GM04504 (cell line): ENCODE results near the gene KIFAP3.
"Not testable (repeated sequence)": the region's sequence is repeated elsewhere in the genome, so short reads cannot be mapped to it uniquely, and the experiment has no call there.

Experiments used
- DNase-seq: peaks from one replicate; pipeline ENCODE4 v3.0.0-alpha.2; 2012; ENCODE audit warnings: low read depth

Gene KIFAP3

DNA sequence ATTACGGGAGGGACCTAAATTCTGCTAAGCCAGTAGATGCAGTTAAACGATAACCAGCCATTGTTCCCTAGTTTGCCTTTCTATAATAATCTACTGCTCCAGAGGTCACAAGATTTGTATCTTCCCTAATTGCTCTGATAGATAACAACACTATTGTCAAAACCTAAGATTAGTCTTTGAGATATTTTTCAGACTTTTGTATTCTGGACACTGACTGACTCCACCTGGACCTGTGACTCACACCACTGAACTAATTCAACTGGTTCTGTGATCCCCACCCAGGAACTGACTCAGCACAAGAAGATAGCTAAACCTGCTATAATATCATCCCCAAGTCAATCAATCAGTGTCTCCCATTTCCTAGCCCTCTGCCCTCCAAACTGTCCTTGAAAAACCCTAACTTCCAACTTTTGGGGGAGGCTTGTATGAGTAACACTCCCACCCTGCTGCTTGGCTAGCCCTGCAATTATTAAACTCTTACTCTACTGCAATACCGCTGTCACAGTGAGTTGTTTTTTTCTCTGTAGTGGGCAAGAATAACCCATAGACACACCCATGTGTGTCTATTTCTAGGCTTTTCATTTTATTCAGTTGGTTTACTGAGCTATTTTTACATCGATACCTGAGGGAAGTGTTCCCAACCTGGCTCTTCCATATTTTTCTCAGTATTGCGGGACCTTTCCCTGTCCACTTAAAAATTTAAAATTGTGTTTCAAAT, 11.2 kb downstream of the KIFAP3 start:
- no peak for DNase-seq

DNA sequence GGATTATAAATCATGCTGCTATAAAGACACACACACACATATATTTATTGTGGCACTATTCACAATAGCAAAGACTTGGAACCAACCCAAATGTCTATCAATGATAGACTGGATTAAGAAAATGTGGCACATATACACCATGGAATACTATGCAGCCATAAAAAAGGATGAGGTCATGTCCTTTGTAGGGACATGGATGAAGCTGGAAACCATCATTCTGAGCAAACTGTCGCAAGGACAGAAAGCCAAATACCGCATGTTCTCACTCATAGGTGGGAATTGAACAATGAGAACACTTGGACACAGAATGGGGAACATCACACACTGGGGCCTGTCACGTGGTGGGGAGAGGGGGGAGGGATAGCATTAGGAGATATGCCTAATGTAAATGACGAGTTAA, 12.8 kb downstream of the KIFAP3 start:
- not testable (repeated sequence) for DNase-seq

DNA sequence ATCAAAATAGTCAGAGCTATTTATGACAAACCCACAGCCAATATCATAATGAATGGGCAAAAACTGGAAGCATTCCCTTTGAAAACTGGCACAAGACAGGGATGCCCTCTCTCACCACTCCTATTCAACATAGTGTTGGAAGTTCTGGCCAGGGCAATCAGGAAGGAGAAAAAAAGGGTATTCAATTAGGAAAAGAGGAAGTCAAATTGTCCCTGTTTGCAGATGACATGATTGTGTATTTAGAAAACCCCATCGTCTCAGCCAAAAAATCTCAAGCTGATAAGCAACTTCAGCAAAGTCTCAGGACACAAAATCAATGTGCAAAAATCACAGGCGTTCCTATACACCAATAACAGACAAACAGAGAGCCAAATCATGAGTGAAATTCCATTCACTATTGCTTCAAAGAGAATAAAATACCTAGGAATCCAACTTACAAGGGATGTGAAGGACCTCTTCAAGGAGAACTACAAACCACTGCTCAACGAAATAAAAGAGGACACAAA, 14.4 kb downstream of the KIFAP3 start:
- not testable (repeated sequence) for DNase-seq

DNA sequence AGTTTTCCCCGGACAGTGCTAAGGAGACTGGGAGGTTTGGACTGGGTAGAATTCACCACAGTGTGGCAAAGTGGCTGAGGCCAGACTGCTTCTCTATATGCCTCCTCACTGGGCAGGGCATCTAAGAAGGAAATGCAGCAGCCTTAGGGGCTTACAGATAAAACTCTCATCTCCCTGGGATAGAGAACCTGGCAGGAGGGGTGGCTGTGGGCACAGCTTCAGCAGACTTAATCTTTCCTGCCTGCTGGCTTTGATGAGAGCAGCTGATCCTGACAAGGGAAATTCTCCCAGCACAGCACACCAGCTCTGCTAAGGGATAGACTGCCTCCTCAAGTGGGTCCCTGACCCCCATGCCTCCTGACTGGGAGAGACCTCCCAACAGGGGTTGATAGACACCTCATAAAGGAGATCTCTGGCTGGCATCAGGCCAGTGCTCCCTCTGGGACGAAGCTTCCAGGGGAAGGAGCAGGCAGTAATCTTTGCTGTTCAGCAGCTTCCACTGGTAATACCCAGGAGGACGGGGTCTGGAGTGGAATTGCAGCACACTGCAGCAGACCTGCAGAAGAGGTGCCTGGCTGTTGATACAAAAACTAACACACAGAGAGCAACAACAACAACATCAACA, 25.2 kb downstream of the KIFAP3 start:
- no peak for DNase-seq

DNA sequence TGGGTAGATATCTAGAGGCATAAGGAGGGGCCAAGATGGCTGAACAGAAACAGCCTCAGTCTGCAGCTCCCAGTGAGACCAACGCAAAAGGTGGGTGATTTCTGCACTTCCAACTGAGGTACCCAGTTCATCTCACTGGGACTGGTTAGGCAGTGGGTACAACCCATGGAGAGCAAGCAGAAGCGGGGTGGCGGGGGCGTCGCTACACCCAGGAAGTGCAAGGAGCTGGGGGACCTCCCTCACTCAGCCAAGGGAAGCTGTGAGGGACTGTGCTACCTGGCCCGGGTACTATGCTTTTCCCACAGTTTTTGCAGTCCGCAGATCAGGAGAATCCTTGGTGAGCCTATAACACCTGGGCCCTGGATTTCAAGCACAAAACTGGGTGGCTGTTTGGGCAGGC, 26.0 kb downstream of the KIFAP3 start:
- DNase-seq = no peak

DNA sequence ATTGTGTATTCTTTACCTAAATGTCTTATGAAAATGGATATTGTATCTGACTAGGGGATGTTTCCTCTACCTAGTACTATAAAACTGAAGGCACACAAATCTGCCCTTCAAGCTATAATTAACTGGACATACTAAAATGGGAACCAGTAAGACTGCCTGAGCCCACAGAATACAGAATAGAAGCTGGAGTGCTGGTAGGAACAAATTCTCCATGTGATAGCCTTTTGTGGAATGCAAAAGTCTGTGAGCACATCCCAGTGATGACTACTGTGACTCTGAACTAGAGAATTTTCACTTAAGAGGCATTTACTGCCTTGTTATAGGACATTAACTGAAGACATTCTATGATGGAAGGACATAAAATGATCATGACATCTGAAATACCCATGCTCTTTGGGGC, 30.3 kb downstream of the KIFAP3 start:
- peak; percentile 8 for DNase-seq

DNA sequence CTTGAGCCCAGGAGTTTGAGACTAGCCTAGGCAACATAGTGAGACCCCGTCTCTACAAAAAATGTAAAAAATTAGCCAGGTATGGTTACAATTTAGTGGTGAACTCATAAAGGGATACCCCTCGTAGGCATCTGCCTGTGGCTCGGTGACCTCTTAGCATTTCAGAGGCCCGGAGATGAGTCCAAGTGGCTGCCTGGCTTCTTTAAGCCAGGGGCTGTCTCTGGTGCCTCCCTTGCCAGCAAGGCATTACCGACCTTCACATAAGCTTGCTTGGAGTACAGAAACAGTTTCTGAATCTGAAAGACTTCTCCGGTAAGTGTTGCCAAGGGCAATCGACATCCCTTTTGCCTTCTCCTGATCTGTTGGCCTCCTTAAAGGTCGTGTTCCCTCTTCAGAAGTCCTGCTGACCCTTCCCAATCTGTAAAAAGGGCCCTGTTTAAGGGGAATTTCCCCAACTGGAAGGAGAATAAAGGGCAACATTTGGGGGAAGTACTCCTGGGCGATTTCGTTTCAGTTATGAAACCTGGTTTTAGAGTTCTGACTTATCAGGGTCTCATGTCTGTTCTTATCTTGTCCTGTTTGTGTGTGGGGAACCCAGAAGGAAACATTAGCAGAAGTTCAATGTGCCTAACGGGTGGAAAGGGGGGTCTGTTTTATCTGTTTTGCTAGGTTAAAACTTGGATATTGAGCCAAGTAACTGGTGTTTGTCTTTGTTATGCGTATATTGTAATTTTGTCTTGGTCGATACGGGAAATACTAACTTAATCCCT, 32.9 kb downstream of the KIFAP3 start:
- no peak for DNase-seq

DNA sequence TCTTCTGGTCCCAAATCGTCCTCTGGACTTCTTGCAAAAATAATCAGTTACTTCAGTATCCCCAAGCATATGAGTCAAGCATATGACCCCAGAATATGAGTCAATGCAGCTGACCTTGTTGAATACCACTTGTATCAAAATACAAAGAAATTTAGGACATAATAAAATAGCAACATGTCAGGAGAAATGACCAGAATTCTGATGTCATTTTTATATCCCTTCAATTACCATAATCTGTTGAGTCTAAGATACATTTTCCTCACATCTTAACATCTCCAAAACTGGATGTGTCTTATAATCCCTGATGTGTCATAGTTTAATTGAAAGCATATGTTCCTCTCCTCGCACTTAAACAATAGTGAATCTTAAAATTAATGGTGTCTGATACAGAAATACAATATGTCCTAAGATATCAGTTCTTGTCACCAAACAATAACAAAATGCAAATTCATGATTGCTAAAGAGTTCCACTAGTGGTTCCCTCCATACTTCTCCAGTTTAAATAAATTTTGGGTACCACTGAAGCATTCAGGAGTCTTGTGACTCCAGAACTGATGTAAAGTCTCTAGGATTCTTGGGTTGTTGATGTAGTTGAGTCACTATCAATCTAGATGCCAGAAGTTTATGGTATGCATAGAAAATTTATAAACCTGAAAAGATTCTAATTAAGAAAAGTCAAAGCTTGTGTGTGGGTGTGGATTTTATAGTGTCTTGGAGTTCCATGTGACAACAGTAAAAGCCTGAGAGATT, 41.8 kb downstream of the KIFAP3 start:
- DNase-seq = peak; percentile 42

DNA sequence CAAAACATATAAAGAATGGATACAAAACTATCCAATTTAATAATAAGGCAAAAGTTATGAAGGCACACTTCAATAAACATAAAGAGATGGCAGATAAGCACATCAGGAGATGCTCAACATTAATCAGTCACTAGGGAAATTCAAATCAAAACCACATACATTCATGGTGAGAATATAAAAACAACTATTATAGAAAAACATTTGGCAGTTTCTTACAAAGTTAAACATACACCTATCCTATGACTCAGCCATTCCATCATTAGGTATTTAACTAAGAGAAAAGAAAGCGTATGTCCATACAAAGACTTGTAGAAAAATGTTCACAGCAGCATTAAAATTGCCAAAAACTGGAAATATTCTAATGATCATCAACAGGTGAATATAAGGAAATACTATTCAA, 44.3 kb downstream of the KIFAP3 start:
- DNase-seq = no peak

DNA sequence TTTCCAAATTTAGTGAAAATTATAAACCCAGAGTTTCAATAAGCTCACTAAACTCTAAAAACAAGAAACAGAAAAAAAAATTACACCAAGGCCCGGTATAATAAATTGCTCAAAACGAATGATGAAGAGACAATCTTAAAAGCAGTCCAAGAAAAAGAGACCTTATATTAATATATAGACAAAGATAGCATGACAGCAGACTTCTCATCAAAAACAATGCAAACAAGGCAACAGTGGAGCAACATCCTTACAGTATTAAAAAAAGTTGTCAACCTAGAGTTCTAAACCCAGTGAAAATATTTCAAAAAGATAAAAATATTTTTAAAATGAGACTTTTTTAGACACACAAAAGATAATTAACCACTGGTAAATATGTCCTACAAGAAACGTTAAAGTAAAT, 46.7 kb downstream of the KIFAP3 start:
- DNase-seq = no peak

DNA sequence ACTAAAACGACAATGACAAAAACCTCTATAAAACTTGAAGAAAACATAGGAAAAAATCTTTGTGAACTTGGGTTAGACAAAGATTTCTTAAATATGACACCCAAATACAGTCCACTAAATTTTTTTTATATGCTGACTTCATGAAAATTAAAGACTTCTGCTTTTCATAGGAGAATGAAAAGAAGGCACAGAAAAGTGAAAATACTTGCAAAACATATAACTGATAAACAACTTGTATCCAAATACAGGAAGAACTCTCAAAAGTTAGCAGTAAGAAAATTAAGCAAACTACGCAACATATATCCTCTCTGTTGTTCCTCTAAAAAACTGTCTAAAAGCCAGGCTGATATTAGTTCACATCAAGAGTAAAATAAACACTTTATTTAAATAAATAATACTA, 53.6 kb downstream of the KIFAP3 start:
- no peak for DNase-seq

DNA sequence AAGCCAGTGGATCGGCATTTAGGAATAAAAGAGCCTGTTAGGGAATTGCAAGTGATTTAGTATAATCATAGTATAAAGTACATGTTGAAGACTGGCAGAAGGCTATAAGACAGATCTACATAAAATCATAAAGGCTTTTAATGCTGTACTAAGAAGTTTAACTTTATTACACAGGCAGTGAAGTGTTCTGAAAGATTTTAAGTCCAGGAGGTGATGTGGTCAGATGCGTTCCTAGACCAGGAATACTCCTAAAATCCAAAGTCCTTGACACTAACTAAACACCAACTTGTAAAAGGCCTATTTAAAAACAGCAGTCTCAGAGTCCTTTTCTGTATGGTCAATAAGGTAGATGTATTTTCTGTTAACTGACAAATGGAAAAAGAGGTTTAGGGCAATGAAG, 57.0 kb downstream of the KIFAP3 start:
- no peak for DNase-seq

DNA sequence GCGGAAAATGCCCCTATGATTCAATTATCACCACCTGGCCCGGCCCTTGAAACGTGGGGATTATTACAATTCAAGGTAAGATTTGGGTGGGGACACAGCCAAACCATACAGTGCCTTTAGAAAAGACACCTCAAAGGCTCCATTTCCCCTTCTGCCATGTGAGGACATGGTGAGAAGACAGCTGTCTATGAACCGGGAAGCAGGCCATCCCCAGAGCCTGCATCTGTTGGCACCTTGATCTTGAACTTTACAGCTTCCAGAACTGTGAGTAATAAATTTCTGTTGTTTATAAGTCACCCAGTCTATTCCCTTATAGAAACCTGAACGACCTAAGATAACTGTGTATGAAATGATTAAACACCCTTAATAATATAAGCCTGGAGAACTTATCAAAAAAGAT, 61.6 kb downstream of the KIFAP3 start:
- no peak for DNase-seq

DNA sequence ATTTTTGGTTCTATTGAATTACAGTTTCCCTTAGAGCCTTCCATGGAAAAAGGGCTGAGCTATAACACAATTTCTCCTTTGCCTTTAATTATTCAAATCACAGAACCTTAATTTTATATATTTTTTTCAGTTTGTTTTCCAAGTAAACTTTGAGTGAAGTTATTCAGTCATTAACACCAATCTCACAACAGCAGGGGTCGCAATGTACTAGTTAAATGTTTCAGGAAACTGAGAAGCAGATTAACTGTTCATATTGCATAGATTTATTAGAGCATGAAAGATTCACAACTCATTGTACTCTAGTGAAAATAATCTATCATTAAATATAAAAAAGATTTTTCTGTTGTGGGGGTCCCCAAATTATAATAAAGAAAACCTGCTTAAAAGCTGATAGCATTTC, 64.1 kb downstream of the KIFAP3 start:
- DNase-seq = peak; percentile 22

DNA sequence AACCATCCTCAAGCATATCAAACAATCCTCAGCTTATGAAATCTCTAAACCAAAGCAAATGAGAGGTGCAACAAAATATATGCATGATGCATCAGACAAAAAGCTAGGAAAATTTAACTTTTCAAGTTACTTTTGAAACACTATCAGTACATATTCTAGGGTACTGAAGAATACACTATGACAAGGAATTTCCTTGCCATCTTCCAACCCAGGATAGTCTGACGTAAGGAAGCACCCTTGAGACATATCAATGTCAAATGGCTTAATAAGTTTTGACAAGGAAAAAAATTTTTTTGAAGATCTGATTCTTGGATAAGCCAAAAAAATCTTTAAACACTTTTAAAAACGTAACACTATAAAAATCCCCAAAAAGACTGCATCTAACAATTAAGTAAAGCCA, 64.9 kb downstream of the KIFAP3 start:
- no peak for DNase-seq

DNA sequence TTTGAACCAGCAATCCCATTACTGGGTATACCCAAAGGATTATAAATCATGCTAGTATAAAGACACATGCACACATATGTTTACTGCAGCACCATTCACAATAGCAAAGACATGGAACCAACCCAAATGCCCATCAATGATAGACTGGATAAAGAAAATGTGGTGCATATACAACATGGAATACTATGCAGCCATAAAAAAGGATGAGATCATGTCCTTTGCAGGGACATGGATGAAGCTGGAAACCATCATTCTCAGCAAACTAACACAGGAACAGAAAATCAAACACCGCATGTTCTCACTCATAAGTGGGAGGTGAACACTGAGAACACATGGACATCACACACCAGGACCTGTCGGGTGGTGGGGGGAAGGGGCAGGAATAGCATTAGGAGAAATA, 65.8 kb downstream of the KIFAP3 start:
- not testable (repeated sequence) for DNase-seq

DNA sequence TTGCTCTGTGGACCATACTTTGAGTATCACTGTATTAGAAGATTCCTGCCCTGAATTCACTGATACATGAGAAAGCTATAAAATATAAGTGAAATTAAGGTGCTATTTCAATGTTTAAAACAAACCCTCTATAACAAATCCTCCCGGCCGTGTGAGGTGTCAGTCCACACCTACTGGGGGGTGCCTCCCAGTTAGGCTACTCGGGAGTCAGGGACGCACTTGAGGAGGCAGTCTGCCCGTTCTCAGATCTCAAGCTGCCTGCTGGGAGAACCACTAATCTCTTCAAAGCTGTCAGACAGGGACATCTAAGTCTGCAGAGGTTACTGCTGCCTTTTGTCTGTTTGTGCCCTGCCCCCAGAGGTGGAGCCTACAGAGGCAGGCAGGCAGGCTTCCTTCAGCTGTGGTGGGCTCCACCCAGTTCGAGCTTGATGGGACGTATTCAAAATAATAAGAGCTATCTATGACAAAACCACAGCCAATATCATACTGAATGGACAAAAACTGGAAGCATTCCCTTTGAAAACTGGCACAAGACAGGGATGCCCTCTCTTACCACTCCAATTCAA, 71.1 kb downstream of the KIFAP3 start:
- not testable (repeated sequence) for DNase-seq

DNA sequence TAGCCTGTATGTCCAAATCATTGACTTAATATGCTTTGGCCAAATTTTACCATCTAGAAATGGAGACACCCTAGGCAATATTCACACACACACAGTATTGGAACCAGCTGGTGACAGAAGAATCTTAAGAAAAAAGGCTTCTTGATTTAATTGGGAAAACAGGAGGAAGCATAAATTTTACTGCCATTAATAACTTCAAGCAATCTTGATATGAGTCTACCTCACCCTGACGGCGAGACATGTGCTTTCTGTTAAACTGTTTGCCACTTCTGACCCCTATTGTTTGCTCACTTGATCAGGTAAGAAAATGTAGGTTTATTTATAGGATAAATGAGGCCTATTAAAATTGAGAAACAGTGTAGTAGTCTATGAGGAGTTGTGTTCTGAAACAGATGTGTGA, 73.2 kb downstream of the KIFAP3 start:
- DNase-seq = no peak

DNA sequence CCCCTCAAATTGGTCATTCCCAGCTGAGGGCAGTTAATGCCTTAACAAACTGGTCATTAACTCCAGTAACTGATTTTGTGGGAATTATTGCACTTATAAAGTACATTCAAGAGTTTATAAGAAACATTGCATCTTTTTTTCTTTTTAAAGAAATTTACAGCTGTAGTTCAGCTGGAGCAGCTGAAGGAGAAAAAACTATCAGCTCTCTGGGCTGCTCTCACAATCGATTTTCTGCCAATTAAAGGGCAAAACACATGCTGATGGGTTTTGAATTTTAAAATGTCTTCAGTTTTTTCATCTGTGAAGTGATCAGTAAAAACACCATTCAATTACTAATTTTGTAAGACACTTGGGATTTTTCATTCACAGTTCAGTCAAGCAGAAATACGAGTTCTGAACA, 74.7 kb downstream of the KIFAP3 start:
- no peak for DNase-seq

DNA sequence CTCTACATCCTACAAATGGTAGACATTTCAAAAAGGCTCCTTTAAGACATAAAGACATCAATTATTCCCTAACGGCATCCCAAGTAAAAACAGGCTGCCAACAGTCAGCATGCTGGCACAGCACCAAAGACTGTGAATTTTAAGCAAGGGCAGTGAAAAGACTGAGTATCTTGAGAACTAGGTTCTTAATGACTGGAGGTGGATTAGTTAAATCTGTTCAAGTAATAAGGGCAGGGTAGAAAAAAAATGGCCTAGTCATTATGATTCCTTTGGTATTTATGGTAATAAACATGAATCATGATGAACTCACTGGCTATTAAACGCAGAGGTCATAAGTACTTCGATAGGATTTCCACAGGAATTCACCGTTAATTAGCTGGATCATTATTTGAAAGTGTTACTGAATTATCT, 75.2 kb downstream of the KIFAP3 start:
- peak; percentile 89 for DNase-seq

DNA sequence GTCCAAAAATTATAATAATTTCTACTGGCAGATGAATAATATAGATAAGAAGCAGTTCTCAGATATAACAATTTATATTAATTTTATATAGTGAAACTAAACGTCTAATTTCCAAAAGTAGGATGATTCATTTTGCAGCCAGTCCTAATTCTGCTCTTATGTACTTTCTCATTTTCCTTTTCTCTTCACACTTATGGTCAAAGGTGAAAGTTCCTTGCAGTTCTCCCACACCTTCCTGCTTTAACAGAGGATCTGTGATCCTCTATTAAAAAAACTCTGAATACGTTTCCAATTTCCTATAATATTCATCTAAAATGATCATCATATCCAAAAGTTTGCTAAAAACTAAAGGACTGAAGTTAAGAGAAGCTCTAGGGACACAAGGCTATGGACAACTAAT, 78.5 kb downstream of the KIFAP3 start:
- no peak for DNase-seq

DNA sequence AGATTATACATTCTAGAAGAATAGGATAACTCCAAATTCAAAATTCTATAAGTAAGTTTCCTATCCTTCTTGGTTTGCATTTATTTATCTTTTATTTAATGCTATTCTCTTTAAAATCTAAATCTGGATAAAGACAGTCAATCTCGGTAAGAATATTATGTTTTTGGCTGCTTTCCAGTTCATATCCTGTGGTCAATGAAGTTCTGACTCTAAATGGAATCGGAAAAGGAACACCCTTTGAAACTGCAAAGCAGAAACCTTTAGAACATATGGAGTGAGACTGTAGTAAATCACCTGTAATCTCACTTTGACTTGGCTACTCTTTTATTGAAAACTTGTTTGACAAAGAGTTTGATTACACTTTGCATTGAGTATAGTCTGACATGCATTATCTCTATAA, 85.2 kb downstream of the KIFAP3 start:
- no peak for DNase-seq
